HEK293 (cell line): ENCODE results near the gene ANO8.
A peak's percentile ranks its signal among the peaks of the same experiment; 100 is the strongest.

Experiments
- CTCF ChIA-PET: fragments of 350-600 bp; formaldehyde crosslinking; extraction: SDS; loops from one replicate; lab custom pipeline; 2021; ENCODE audit warnings: antibody characterized with exemption; lab: Yijun Ruan, JAX
- POLR2A ChIA-PET: fragments of 300-600 bp; formaldehyde crosslinking; extraction: SDS; loops from one replicate; lab custom pipeline; 2020; ENCODE audit warnings: antibody characterized with exemption, inconsistent platforms; lab: Yijun Ruan, JAX
- H3K27ac ChIP-seq: fragments of 200-500 bp; sonication (Bioruptor generic); 2 replicates; pipeline ENCODE4 v1.5.1; 2014; ENCODE audit warnings: low read depth, low read length, control low read depth, inconsistent platforms; ENCODE audit errors: extremely low read depth
- H3K36me3 ChIP-seq, 2 experiments: fragments of 200-500 bp in 1 of 2; sonication (Bioruptor generic) in 1 of 2; 1 replicate in 1 of 2; 2 replicates in 1 of 2; pipeline ENCODE4 v1.5.1; 2014 to 2017; ENCODE audit warnings: inconsistent platforms in 2 of 2, low read length in 2 of 2; ENCODE audit not compliant: control insufficient read depth in 2 of 2, insufficient read depth in 1 of 2
- H3K4me1 ChIP-seq: fragments of 200-500 bp; sonication (Bioruptor generic); 2 replicates; pipeline ENCODE4 v1.5.1; 2014; ENCODE audit warnings: mild to moderate bottlenecking, low read length, inconsistent platforms; ENCODE audit not compliant: control insufficient read depth, insufficient read depth
- H3K4me3 ChIP-seq: 2 replicates; pipeline ENCODE4 v1.5.1; 2011; ENCODE audit warnings: low read depth, mild to moderate bottlenecking, control low read depth, low read length, moderate library complexity
- H3K9me3 ChIP-seq: fragments of 200-500 bp; sonication (Bioruptor generic); 2 replicates; pipeline ENCODE4 v1.5.1; 2014; ENCODE audit warnings: low read depth, low read length, inconsistent platforms; ENCODE audit not compliant: control insufficient read depth, insufficient read depth
- HIC1 ChIP-seq: fragments of 450-650 bp; formaldehyde crosslinking; IDR thresholded peaks from 2 replicates; pipeline ENCODE4 v1.5.1; 2016; ENCODE audit warnings: missing biosample characterization, missing genetic modification characterization
- INSM2 ChIP-seq: fragments of 450-650 bp; formaldehyde crosslinking; IDR thresholded peaks from 2 replicates; pipeline ENCODE4 v1.5.1; 2016; ENCODE audit warnings: missing biosample characterization, missing genetic modification characterization
- PRDM4 ChIP-seq: fragments of 450-650 bp; formaldehyde crosslinking; IDR thresholded peaks from 2 replicates; pipeline ENCODE4 v1.5.1; 2017; ENCODE audit warnings: missing biosample characterization, missing genetic modification characterization
- SP2 ChIP-seq: fragments of 450-650 bp; formaldehyde crosslinking; IDR thresholded peaks from 2 replicates; pipeline ENCODE4 v1.5.1; 2016; ENCODE audit warnings: missing biosample characterization, missing genetic modification characterization
- SP7 ChIP-seq: fragments of 450-650 bp; formaldehyde crosslinking; IDR thresholded peaks from 2 replicates; pipeline ENCODE4 v1.5.1; 2016; ENCODE audit warnings: missing biosample characterization, missing genetic modification characterization
- YY1 ChIP-seq: fragments of 450-650 bp; formaldehyde crosslinking; IDR thresholded peaks from 2 replicates; pipeline ENCODE4 v1.5.1; 2018; ENCODE audit warnings: missing biosample characterization, missing genetic modification characterization
- ZBTB20 ChIP-seq: fragments of 450-650 bp; formaldehyde crosslinking; IDR thresholded peaks from 2 replicates; pipeline ENCODE4 v1.5.1; 2016; ENCODE audit warnings: missing biosample characterization, missing genetic modification characterization
- ZBTB44 ChIP-seq: fragments of 450-650 bp; IDR thresholded peaks from 2 replicates; pipeline ENCODE4 v1.5.1; 2018; ENCODE audit warnings: missing biosample characterization, mild to moderate bottlenecking, missing genetic modification characterization
- ZBTB7A ChIP-seq: fragments of 450-650 bp; formaldehyde crosslinking; IDR thresholded peaks from 2 replicates; pipeline ENCODE4 v1.5.1; 2016; ENCODE audit warnings: low read depth, missing biosample characterization, missing genetic modification characterization
- ZFHX2 ChIP-seq: fragments of 450-650 bp; formaldehyde crosslinking; conservative IDR thresholded peaks from 2 replicates; pipeline ENCODE4 v1.5.1; 2016; ENCODE audit warnings: missing biosample characterization, missing genetic modification characterization
- ZNF211 ChIP-seq: fragments of 450-650 bp; formaldehyde crosslinking; IDR thresholded peaks from 2 replicates; pipeline ENCODE4 v1.5.1; 2016; ENCODE audit warnings: low read depth, missing biosample characterization, missing genetic modification characterization
- ZNF324 ChIP-seq: fragments of 450-650 bp; formaldehyde crosslinking; IDR thresholded peaks from 2 replicates; pipeline ENCODE4 v1.5.1; 2016; ENCODE audit warnings: missing biosample characterization, missing genetic modification characterization
- ZNF37A ChIP-seq: fragments of 450-650 bp; IDR thresholded peaks from 2 replicates; pipeline ENCODE4 v1.5.1; 2018; ENCODE audit warnings: missing biosample characterization, missing genetic modification characterization
- ZNF391 ChIP-seq: fragments of 450-650 bp; formaldehyde crosslinking; IDR thresholded peaks from 2 replicates; pipeline ENCODE4 v1.5.1; 2016; ENCODE audit warnings: low read depth, missing biosample characterization, missing genetic modification characterization, borderline replicate concordance
- ZNF404 ChIP-seq: fragments of 450-650 bp; formaldehyde crosslinking; IDR thresholded peaks from 2 replicates; pipeline ENCODE4 v1.5.1; 2017; ENCODE audit warnings: missing biosample characterization, missing genetic modification characterization
- ZNF449 ChIP-seq: fragments of 450-650 bp; formaldehyde crosslinking; IDR thresholded peaks from 2 replicates; pipeline ENCODE4 v1.5.1; 2017; ENCODE audit warnings: missing biosample characterization, mild to moderate bottlenecking, missing genetic modification characterization, moderate library complexity
- ZNF48 ChIP-seq: fragments of 450-650 bp; formaldehyde crosslinking; IDR thresholded peaks from 2 replicates; pipeline ENCODE4 v1.5.1; 2016; ENCODE audit warnings: missing biosample characterization, missing genetic modification characterization
- ZNF558 ChIP-seq: fragments of 450-650 bp; formaldehyde crosslinking; IDR thresholded peaks from 2 replicates; pipeline ENCODE4 v1.5.1; 2016; ENCODE audit warnings: missing biosample characterization, missing genetic modification characterization
- ZNF600 ChIP-seq: fragments of 450-650 bp; formaldehyde crosslinking; IDR thresholded peaks from 2 replicates; pipeline ENCODE4 v1.5.1; 2016; ENCODE audit warnings: missing biosample characterization, missing genetic modification characterization
- ZNF629 ChIP-seq: fragments of 450-650 bp; formaldehyde crosslinking; IDR thresholded peaks from 2 replicates; pipeline ENCODE4 v1.5.1; 2017; ENCODE audit warnings: missing biosample characterization, missing genetic modification characterization
- ZNF645 ChIP-seq: fragments of 450-650 bp; formaldehyde crosslinking; IDR thresholded peaks from 2 replicates; pipeline ENCODE4; 2016; ENCODE audit warnings: missing biosample characterization, missing genetic modification characterization
- ZNF670 ChIP-seq: fragments of 450-650 bp; formaldehyde crosslinking; IDR thresholded peaks from 2 replicates; pipeline ENCODE4 v1.5.1; 2016; ENCODE audit warnings: missing biosample characterization, missing genetic modification characterization, low read depth
- ZNF701 ChIP-seq: fragments of 450-650 bp; formaldehyde crosslinking; IDR thresholded peaks from 2 replicates; pipeline ENCODE4 v1.5.1; 2016; ENCODE audit warnings: missing biosample characterization, missing genetic modification characterization
- ZNF768 ChIP-seq: fragments of 450-650 bp; formaldehyde crosslinking; IDR thresholded peaks from 2 replicates; pipeline ENCODE4 v1.5.1; 2018; ENCODE audit warnings: missing biosample characterization, mild to moderate bottlenecking, missing genetic modification characterization
- ZNF785 ChIP-seq: fragments of 450-650 bp; formaldehyde crosslinking; IDR thresholded peaks from 2 replicates; pipeline ENCODE4 v1.5.1; 2016; ENCODE audit warnings: missing biosample characterization, missing genetic modification characterization
- ZSCAN23 ChIP-seq: fragments of 450-650 bp; formaldehyde crosslinking; IDR thresholded peaks from 2 replicates; pipeline ENCODE4 v1.5.1; 2016; ENCODE audit warnings: missing biosample characterization, missing genetic modification characterization

ANO8 gene

GRCh38 chr19:17305216-17305516 is 29.5 kb downstream of the ANO8 start (continued):
- TF ChIP-seq ZNF324 (tag by site-specific recombination) (peak; percentile 74; the same call in 1 of the 2 replicates), ZNF37A (tag by site-specific recombination) (no peak), ZNF670 (tag by site-specific recombination) (no peak), INSM2 (peak; percentile 50; the same call in 1 of the 2 replicates), ZNF785 (tag by site-specific recombination) (peak; percentile 66; the same call in 1 of the 2 replicates), ZNF768 (tag by site-specific recombination) (peak; percentile 99; the same call in 1 of the 2 replicates), ZNF645 (tag by site-specific recombination) (no peak), ZNF391 (tag by site-specific recombination) (peak; percentile 79; the same call in 1 of the 2 replicates), SP7 (tag by site-specific recombination) (0 out of 2 replicates have a peak, but pooled peaks have one; percentile 70), ZNF211 (tag by site-specific recombination) (no peak), ZNF48 (tag by site-specific recombination) (no peak), ZSCAN23 (tag by site-specific recombination) (no peak), ZBTB20 (tag by site-specific recombination) (no peak), ZNF558 (tag by site-specific recombination) (peak; percentile 54; the same call in 1 of the 2 replicates), ZNF404 (tag by site-specific recombination) (no peak), PRDM4 (tag by site-specific recombination) (peak; percentile 51), YY1 (tag by site-specific recombination) (no peak), ZNF449 (tag by site-specific recombination) (peak; percentile 95; the same call in 1 of the 2 replicates)

GRCh38 chr19:17304386-17305215 is 30.1 kb downstream of the ANO8 start:
- Histone ChIP-seq H3K9me3 (no peaks in the 10 kb centered on the region), H3K36me3 (peaks cover 0 to 18% of the 10 kb centered on the region in 2 experiments; a peak in 1 of 3 replicates), H3K27ac (no peak overlapping the region), H3K4me3 (no peak overlapping the region), H3K4me1 (peaks cover 3% of the 10 kb centered on the region)
- ChIA-PET CTCF (interaction anchor here (0.5 to 1.7 kb wide), 17 partner anchors 8 to 969 kb away, joined by 3 to 9 read pairs (median 4); partner anchors contain the start of genes ANO8 and IQCN), POLR2A (interaction anchor here (0.5 to 2.8 kb wide), 19 partner anchors 8 to 1013 kb away, joined by 3 to 28 read pairs (median 4); partner anchors contain the start of genes BABAM1, NR2F6 and USE1)
- no peak for TF ChIP-seq ZNF629 (tag by site-specific recombination)
- no peak for TF ChIP-seq ZBTB44 (tag by site-specific recombination)
- TF ChIP-seq ZNF600 (tag by site-specific recombination): no peak
- TF ChIP-seq SP2 (tag by site-specific recombination): no peak
- TF ChIP-seq ZNF701: no peak
- no peak for TF ChIP-seq ZFHX2 (tag by site-specific recombination)
- no peak for TF ChIP-seq ZBTB7A
- TF ChIP-seq HIC1: no peak
